Measurements from ENCODE around the gene PAK4.

Gene PAK4

DNA sequence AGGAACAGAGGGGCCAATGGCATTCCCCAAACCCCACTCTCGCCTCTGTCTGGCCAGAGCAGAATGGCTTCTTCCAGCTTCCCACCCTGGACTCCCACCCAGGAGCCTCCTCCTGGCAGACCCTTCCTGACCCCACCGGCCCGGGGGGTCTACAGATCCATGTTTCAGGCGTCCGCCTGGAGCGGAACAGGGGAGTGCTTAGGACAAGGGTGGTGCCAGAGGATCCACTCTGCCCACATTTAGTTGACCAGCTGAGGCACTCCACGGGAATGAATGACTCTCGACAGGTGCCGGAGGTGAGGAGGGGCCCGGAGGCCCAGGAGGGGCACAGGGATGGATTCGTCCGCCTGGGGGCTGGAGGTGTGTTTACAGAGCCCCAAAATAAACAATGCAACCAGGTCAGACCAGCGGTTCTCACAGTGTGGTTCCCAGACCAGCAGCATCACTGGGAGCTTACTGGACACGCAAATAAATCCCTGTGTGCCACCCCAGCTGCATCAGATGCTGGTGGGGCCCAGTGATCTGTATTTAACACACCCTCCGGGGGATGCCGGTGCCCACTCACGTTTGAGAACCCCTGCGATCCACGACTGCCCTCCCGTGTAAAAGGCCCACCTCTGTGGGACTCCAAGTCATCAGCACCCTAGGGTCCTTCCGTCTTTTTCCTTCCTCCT lies 56.1 kb downstream of the PAK4 start:
- DNase-seq = no peak

DNA sequence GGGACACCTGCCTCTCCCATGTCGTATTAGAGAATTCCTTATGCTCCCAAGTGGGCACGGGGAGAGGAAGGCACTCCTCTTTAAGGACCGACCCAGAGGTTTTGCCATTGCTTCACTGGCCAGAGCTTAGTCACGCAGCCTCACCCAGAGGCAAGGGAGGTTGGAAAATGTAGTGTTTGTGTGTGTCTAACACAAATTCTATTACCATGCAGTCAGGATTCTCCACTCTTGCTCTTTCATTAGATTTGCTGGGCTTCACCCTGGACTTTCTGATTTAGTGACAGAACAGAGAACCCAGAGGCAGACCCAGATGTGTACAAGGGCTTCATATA lies 56.6 kb downstream of the PAK4 start:
- no peak for DNase-seq

DNA sequence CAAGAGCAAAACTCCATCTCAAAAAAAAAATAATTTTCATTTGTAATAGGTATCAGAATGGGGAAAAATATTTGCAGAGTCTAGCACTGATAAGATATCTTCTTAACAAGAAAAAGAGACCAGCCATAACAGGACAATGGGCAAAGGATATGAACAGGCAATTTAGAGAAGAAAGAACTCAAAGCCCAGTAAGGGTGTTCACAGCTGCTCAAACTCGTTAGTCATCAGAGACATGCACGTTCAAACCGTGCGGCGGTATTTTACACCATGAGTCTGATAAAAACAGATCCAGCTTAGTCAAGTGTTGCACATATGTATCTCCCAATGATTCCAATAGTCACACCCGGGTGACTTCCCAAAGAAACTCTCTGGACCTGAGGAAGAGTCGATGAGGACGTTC lies 57.5 kb downstream of the PAK4 start:
- no peak for DNase-seq

DNA sequence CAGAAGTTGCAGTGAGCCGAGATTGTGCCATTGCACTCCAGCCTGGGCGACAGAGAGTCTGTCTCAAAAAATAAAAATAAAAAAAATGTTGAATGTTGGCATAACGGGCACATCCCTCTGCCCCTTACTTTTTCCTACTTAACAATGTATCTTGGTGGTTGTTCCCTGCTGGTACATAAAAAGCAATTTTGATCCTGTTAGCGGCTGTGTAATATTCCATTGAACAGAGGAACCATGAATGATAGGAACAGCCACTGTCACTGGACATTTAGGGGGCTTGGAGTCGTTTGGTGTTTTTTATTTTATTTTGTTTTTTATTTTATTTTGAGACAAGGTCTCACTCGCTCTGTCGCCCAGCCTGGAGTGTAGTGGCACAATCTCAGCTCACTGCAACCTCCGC lies 60.8 kb downstream of the PAK4 start:
- no peak for DNase-seq

DNA sequence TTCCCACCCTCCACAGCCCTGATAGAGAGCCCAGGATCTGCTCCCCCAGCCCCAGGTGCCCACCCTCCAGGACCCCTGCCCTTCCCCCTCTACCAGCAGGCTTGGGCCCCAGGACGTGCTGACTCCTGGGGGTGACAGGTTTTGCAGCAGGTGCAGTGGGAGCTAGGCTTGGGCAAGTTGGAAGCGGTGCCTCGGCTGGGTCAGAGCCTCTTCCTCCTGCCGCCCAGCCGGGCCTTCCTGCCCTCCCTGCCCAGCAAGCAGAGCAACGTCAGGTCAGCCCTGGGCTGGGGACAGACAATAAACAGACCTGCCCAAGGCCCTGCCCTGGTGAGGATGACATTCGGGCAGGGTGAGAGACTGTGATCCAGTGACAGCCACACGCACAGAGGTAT lies 62.0 kb downstream of the PAK4 start:
- no peak for DNase-seq

DNA sequence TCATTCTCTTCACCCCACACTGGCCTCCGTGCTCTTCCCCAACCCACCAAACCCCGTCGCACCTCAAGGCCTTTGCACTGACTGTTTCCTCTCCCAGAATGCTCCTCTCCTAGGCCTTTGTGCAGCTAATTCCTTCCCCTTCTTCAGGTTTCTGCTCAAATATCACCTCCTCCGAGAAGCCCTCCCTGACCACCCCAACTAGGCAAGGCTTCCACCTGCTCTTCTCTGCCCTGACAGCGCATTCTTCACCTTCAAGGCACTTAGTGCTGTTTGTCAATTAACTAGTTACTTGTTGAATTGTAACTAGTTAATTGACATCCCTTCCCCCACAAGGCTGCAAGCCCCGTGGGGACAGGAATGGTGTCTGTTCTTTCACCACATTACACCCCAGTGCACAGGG lies 63.4 kb downstream of the PAK4 start:
- DNase-seq = no peak

DNA sequence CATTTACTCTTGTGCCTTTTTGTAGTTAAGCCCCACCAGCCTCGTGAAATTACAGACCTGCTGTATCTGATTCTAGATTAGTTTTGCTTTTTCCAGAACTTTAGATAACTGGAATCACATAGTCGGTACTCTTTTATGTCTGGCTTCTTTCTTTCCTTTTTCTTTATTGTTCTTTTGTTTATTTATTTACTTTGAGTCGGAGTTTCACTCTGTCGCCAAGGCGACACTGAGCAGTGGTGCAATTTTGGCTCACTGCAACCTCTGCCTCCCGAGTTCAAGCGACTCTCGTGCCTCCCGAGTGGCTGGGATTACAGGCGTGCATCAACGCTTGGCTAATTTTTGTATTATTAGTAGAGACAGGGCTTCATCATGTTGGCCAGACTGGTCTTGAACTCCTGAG lies 65.2 kb downstream of the PAK4 start:
- DNase-seq = no peak

DNA sequence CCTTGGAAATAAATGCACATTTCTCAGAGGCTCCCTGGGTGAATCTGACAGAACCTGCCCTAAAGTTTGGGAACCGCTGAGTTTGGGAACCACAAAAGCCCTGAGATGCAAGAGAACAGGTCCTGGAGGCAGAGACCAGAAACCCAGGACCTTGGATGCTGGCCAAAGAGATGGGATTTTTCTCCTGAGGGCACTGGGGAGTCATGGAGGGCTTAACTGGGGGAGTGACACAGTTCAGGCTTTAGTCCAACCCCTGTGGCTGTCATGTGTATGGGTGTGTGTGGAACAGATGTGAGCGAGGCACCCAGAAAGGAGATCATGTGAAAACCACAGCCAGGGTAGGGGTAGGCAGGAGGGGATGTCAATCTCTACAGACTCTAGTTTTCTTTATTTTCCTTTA lies 67.3 kb downstream of the PAK4 start:
- DNase-seq = no peak

DNA sequence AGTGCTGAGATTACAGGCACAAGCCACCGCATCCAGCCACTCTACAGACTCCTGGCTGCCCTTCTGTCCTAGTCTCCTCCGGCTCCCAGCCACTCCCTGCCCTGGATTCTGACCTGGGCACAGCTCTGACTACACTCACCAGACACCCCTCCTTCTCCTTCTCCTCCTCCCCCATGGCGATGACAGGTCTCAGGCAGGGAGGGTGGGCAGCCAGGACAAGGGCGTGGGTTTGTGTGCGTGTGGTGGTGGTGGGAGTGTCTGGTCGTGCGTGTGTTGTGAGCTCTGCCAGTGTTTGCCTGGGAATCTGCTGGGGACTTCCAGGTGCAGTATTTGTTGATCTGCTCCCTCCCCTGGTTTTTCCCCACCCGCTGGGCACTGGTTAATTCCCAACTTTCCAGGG lies 68.2 kb downstream of the PAK4 start:
- DNase-seq = no peak

DNA sequence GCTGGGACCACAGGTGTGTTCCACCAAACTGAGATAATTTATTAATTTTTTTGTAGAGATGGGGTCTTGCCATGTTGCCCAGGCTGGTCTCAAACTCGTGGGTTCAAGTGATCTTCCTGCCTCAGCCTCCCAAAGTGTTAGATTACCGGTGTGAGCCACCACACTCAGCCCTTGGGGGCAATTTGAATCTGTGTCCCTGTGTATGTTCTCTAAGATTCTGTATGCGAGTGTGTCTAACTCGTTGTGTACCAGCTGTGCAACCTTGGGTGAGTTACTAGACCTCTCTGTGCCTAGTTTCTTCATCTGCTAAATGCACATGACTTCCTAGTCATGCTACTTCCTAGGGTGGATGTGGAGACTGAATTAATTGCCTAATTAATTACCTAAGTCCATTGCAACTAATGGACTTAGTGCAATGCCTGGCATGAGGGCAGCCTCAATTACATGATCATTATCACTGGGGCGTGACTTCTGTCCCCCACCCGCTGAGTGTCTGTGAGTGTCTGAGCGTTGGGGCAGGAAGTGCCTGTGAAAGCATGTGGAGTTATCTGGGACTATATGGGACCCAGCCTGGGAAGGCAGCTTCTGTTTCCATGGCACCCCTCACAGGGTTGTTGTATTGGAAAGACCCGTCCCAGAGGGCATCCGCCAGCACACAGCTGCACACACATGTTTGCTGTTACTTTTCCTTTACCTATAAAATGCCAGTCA lies 69.4 kb downstream of the PAK4 start:
- no peak for DNase-seq

DNA sequence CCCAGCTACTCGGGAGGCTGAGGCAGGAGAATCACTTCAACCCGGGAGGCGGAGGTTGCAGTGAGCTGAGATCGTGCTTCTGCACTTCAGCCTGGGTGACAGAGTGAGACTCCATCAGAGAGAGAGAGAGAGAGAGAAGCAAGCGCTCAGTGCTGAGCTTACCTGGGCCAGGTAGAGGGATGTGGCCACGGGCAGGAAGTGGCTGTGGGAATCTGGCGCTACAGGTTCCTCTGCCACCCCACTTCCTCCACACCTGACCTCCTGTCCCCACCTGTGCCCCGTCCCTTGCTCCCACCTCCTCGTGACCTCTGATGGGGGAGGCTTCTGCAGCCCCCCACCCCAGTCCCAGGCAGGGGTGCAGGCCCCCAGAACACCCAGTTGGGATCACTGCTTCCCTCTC lies 70.2 kb downstream of the PAK4 start:
- no peak for DNase-seq

DNA sequence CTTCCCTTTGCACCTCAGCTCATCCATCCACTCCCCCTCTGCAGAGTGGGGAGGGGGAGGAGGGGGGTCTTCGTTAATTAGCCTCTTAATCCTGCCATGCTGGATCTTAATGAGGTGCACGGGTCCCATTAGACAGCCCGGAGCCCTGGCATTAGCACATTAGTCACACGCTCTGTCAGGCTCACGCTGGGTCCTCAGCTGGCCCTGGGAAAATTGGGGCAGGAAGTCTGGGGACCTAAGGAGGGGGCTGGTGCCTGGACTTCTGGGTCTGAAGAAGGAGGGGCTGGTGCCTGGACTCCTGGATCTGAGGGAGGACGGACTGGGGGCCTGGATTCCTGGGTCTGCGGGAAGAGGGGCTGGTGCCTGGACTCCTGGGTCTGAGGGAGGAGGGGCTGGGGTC lies 70.7 kb downstream of the PAK4 start:
- no peak for DNase-seq

DNA sequence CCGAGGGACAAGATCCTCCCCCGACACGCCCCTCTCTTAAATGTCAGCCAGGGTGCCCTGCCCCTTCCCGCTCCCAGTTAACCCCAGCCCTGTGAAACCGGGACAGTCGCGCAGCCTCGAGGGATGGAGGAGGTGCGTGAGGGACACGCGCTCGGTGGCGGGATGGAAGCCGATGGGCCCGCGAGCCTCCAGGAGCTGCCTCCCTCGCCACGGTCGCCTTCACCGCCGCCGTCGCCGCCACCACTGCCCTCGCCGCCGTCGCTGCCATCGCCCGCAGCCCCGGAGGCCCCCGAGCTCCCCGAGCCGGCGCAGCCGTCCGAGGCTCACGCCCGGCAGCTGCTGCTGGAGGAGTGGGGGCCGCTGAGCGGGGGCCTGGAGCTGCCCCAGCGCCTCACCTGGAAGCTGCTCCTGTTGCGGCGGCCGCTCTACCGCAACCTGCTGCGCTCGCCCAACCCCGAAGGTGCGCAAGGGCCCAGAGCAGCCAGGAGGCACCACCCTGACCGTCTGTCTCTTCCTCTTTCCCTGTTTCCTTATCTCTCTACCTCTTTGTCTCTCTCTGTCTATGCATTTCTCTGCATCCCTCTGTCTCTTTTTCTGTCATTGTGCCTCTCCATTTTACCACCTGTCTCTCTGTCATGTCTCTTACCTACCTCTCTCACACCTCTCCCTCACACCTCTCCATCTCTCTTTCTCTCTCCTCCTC lies 71.4 kb downstream of the PAK4 start, which contains the start of gene NCCRP1:
NCCRP1 (plus strand) TSS at position 105 of the 703 bp plus-strand sequence; CDS start at position 124, 19 bp downstream.
- no peak for DNase-seq

DNA sequence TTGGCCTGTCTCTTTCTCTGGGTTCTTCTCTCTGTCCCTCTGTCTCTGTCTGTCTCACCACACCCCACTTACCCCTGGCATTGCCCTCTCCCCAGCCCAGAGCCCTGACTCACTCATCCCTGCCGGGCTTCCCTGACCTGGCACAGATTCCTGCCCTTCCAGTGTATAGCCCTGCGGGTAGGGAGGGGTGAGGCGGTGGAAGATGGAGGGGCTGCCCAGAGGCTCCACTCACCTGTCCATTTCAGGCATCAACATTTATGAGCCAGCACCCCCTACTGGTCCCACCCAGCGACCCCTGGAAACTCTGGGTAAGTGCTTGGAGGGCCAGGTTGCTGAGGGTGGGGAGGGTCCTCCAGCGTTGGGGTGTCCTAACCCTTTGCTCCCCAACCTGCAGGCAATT lies 72.2 kb downstream of the PAK4 start:
- no peak for DNase-seq

DNA sequence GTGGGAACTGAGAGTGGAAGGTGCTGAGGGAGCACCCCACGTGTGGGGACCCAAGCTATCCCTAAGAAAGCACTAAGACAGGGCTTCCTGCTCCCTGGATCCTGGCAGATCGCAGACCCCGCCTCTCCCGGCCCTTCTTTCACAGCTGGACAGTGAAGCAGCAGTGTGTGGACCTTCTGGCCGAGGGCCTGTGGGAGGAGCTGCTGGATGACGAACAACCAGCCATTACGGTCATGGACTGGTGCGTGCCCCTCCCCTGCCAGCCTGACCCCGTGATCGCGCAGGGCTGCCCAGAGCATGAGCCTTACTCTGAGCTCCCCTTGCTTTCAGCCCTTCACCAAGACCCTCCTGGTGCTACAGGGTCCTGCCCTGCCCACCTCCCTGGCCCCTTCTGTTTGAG lies 73.4 kb downstream of the PAK4 start:
- no peak for DNase-seq

DNA sequence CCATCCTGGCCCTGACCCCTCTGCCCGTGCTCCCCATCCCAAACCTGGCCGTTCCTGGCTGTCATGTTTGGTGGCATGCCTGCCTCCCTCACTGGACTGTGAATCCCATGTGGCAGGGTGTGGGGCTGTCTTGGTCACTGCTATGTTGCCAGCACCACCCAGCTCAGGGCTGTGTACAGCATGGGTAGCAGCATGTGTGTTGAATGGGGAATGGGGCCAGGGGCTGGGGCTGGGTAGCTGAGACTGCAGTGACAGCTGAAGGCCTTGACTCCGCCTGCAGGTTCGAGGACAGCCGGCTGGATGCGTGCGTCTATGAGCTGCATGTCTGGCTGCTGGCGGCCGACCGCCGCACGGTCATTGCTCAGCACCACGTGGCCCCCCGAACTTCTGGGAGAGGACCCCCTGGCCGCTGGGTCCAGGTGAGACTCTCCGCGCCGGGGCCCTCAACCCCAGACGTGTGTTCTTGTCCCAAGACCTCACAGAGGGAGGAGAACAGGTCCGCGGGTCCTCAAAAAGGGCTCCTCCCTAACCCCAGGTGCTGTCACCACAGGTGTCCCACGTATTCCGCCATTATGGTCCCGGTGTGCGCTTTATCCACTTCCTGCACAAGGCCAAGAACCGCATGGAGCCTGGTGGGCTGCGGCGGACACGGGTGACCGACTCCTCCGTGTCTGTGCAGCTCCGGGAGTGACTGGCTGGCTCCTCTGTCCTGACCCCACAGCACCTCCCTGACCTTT lies 74.6 kb downstream of the PAK4 start:
- DNase-seq = no peak

DNA sequence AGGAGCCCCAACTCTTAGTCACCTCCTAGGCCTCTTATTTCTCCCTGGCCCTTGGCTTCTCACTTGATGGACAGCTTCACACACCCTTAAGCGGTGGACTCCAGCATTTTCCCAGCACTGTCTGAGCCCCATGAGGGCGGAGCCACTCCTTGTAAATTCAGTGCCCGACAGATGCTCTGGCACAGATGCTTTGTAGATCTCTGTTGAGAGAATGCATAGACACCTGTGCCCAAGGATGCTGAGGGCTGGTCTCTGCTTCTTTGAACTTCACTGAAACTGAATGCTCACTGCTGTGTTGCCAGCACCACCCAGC lies 75.2 kb downstream of the PAK4 start:
- DNase-seq = no peak

DNA sequence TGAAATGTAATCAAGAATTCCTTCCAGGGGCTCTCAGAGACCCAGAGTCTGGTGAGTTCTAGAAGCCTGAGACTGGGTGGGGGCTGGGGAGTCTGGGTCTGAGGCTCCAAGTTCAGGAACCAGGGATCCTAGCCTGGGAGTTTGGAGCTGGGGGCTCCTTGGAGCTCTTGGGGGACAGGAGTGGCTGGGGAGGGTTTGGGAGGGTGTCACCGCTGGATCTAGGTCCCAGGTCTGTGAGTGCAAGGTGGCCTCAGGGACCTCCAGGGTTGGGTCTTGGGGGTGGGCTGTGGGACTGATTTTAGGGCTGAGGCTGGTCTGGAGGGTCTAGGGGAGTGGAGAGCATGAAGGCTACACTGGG lies 77.4 kb downstream of the PAK4 start:
- DNase-seq = no peak

DNA sequence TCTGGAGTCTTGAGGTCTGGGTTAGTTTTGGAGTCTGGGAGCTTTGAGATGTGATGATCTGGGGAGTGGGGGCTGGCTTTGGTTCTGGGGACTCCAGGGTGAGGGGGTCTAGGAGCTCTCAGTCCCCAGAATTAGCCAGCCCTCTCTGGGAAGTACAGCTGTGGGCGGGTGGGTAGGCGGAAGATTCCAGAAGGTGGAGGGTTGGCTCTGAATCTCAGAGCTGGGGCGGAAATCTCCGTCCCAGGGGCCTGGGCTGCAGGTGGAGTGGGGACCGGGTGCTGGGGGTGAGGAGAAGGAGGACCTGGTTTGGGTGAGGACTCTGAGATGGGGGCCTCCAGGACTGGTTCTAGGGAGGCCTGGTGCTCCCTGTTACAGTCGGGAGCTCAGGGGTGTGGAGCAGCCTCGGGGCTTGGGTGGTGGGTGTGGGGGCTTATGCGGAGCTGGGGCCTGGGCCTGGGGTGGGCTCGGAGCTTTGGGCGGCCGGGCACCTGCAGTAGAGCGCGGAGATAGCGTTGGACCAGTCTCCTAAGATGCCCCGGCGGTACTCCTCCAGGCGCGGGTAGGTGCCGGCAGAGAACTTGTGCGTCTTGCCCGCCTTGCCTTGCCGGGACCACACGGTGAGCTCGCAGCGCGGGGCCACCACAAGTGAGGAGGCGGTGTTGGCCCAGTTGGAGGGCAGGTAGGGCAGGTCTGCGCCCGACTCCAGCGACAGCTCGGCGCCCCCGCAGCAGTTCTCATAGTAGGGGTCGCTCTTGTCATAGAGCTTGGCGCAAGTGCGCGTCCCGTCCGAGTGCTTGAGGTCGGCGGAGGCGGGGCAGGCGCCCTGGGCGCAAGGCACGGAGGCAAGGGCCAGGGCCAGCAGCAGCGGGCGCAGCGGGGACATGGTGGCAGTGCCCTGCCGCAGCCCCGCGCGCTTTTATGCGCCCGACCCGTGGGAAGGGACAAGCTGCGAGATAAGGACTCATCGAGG lies 78.1 kb downstream of the PAK4 start, which contains the start of gene SYCN:
SYCN (minus strand) TSS at position 892 of the 970 bp plus-strand sequence; CDS start at position 883, 9 bp downstream.
- no peak for DNase-seq

DNA sequence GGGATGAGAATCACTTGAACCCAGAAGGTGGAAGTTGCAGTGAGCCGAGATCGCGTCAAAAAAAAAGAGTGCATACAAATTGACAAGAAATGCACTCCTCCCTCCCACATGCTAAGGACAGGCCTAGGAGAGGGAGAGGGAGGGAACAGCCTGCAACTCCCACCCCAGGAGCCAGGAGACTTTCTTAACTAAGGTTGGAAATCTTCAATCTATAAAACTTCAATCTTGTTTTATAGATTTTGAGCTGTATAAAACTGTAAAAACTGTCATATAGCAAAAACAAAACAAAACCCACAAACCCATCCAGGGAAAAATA lies 79.8 kb downstream of the PAK4 start:
- no peak for DNase-seq

DNA sequence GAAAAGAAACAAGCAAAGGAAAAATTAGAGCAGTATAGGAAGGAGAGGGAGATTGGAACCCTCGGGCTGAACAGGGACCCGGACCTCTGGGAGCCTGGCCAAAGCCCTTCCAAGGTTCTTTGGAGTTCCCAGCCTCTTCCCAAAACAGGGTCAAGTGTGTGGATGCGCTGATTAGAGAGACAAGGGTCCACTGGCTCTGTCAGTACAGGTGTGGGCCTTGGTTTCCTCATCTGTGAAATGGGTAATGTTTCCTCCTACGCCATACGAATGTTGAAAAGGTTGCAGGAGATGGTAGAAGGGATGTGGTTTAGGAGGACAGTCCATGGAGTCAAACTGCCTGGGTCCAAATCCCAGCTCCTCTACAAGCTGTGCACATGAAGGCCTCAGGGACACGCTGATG lies 80.5 kb downstream of the PAK4 start:
- no peak for DNase-seq

DNA sequence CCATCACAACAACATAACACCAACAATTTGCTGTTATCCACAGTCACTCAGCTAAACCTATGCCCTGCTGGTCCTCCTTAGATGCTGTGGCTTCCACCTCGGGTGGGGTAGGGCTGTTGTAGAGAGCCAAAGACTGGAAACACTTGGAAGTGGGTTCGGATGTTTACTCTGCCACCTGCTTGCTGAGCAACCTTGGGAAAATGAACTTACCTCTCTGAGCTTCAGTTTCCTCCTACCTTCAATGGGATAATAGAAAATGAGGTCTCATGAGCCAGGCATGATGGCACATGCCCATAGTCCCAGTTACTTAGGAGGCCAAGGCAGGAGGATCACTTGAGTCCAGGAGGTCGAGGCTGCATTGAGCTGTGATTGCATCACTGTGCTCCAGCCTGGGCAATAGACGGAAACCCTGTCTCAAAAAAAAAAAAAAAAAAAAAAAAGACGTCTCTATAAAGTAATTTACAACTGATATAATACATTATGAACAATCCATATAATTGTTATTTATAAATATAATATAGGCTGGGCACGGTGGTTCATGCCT lies 81.8 kb downstream of the PAK4 start:
- no peak for DNase-seq

Data from T-helper 2 cell (primary cell).